ENCODE results near the gene TOPAZ1. TPM values are rescaled to one million over a fixed set of nuclear protein-coding genes. Genes with fewer than 3 reads are reported as not detected.

Gene TOPAZ1
- total and polyA plus RNA-seq, 9 of the 15 experiments (the other 6 are each of a cell fraction or from before 2014, with no cell fraction given): 0.01 TPM; not detected in 8

GRCh38 chr3:44338010-44338827 lies 96.5 kb downstream of the TOPAZ1 start, which contains the start of gene TCAIM (continued):
- TF ChIP-seq ZBTB40 (IDR thresholded peaks at IDR 0.05) (no peak), ZBTB40 (CRISPR knock-in tag; IDR thresholded peaks at IDR 0.05) (no peak), ZEB2 (IDR thresholded peaks at IDR 0.05) (no peak; the same call in 1 of the 2 replicates), NFRKB (IDR thresholded peaks at IDR 0.05; ENCODE audit: low read depth) (no peak), ZNF197 (CRISPR knock-in tag; IDR thresholded peaks at IDR 0.05; ENCODE audit: low read depth) (peak; percentile 82), NR2C2 (CRISPR knock-in tag; IDR thresholded peaks at IDR 0.05) (peak; percentile 79), NR2C2 (tag; IDR thresholded peaks at IDR 0.05) (peak; percentile 84), MAFF (IDR thresholded peaks at IDR 0.05; ENCODE audit: low read length) (peak; percentile 10; the same call in 1 of the 2 replicates), CHD2 (IDR thresholded peaks at IDR 0.05; ENCODE audit: low read depth, low read length) (peak; percentile 50), SMAD4 (CRISPR knock-in tag; conservative IDR thresholded peaks at IDR 0.05) (peak; percentile 8; the same call in 1 of the 2 replicates), JUN (IDR thresholded peaks at IDR 0.05; ENCODE audit: borderline replicate concordance, low read depth, low read length) (no peak), JUN (CRISPR knock-in tag; IDR thresholded peaks at IDR 0.05; ENCODE audit: borderline replicate concordance) (peak; percentile 92; the same call in 1 of the 2 replicates), ZNF507 (tag; conservative IDR thresholded peaks at IDR 0.05) (no peak), MCM7 (IDR thresholded peaks at IDR 0.05) (no peak), KLF6 (CRISPR knock-in tag; IDR thresholded peaks at IDR 0.05; ENCODE audit: borderline replicate concordance) (no peak; the same call in 1 of the 2 replicates), ETV6 (IDR thresholded peaks at IDR 0.05; ENCODE audit: borderline replicate concordance in 1 of 2, low read depth in 2 of 2, low read length in 1 of 2) (no peak), ETV6 (CRISPR knock-in tag; IDR thresholded peaks at IDR 0.05; ENCODE audit: borderline replicate concordance) (peak; percentile 81; the same call in 1 of the 2 replicates), TFAP4 (CRISPR knock-in tag; IDR thresholded peaks at IDR 0.05; ENCODE audit: borderline replicate concordance) (peak; percentile 98), PTBP1 (IDR thresholded peaks at IDR 0.05; ENCODE audit: low read depth, low read length) (no peak), MBD2 (IDR thresholded peaks at IDR 0.05; ENCODE audit: borderline replicate concordance, low read depth) (peak; percentile 80)

All from K562 (cell line).